GM12878 (cell line): ENCODE results near the gene NEK11. TPM values are rescaled to one million over a fixed set of nuclear protein-coding genes. Genes with fewer than 3 reads are reported as not detected.

Experiments used
- ATAC-seq: fragments of 200-7000 bp; cut with Tn5 transposase; 3 replicates; pipeline ENCODE4 v1.9.1; 2020; ENCODE audit warnings: mild to moderate bottlenecking, moderate library complexity
- BruUV-seq: library from RNA; stranded (reverse); fragments of 400-500 nt; replicated peaks from 2 replicates; lab custom pipeline; 2021; lab: Mats Ljungman, UMichigan
- CTCF ChIA-PET: fragments of 300-600 bp; sonication (Branson Sonifier 250); formaldehyde crosslinking; extraction: SDS; loops from one replicate; lab custom pipeline; 2021; ENCODE audit warnings: inconsistent platforms; lab: Yijun Ruan, JAX
- POLR2A ChIA-PET: fragments of 350-600 bp; formaldehyde crosslinking; extraction: SDS; loops from one replicate; lab custom pipeline; 2021; ENCODE audit warnings: inconsistent platforms; lab: Charles Lee
- RAD21 ChIA-PET: fragments of 300-600 bp; sonication (Branson Sonifier 250); formaldehyde crosslinking; loops from one replicate; lab custom pipeline; 2023; ENCODE audit warnings: antibody characterized with exemption; ENCODE audit not compliant: unreplicated experiment; lab: Charles Lee
- SMC1A ChIA-PET: fragments of 300-600 bp; sonication (Branson Sonifier 250); formaldehyde crosslinking; loops from one replicate; lab custom pipeline; 2023; ENCODE audit not compliant: unreplicated experiment, uncharacterized antibody; lab: Charles Lee
- DNase-seq: peaks from one replicate; pipeline ENCODE4 v3.0.0-alpha.2; 2011; ENCODE audit warnings: low read depth, low spot score
- FAIRE-seq: peaks from 3 replicates; lab custom pipeline; 2011; peaks lifted over from hg19 to GRCh38; lab: Jason Lieb, UNC
- H2AFZ ChIP-seq: 2 replicates; pipeline ENCODE4 v1.6.0; 2011; ENCODE audit warnings: low read depth, low read length, control low read depth; ENCODE audit not compliant: control insufficient read depth
- H3K27ac ChIP-seq: 2 replicates; pipeline ENCODE4 v1.5.1; 2011; ENCODE audit warnings: control low read depth; ENCODE audit not compliant: control insufficient read depth, insufficient read depth
- H3K27me3 ChIP-seq, 2 experiments: replicated peaks in 1 of 2; 2 replicates each; pipeline versions ENCODE4 v1.6.0 to v1.6.1; 2011; ENCODE audit warnings: low read length in 1 of 2; ENCODE audit not compliant: control insufficient read depth in 2 of 2, insufficient read depth in 2 of 2
- H3K36me3 ChIP-seq, 2 experiments: 2 replicates each; pipeline ENCODE4 v1.5.1; 2011; ENCODE audit warnings: low read length in 1 of 2; ENCODE audit not compliant: control insufficient read depth in 2 of 2, insufficient read depth in 2 of 2
- H3K4me1 ChIP-seq: 2 replicates; pipeline ENCODE4 v1.6.1; 2011; ENCODE audit warnings: mild to moderate bottlenecking, low read length, moderate library complexity, mixed read lengths; ENCODE audit not compliant: control insufficient read depth, insufficient read depth
- H3K4me2 ChIP-seq: 2 replicates; pipeline ENCODE4 v1.6.0; 2011; ENCODE audit warnings: control low read depth; ENCODE audit not compliant: control insufficient read depth, insufficient read depth
- H3K4me3 ChIP-seq: fragments of 200-600 bp; sonication (generic); 2 replicates; pipeline ENCODE4 v1.5.1; 2016
- H3K79me2 ChIP-seq: 2 replicates; pipeline ENCODE4 v1.6.0; 2011; ENCODE audit warnings: low read length; ENCODE audit not compliant: control insufficient read depth, insufficient read depth
- H3K9ac ChIP-seq: 2 replicates; pipeline ENCODE4 v1.8.0; 2011; ENCODE audit warnings: low read length, control low read depth, mixed read lengths; ENCODE audit not compliant: control insufficient read depth, insufficient read depth
- H3K9me3 ChIP-seq: replicated peaks from 3 replicates; pipeline ENCODE4 v1.5.1; 2011; ENCODE audit warnings: mild to moderate bottlenecking, low read length; ENCODE audit not compliant: control insufficient read depth, insufficient read depth
- H4K20me1 ChIP-seq: 2 replicates; pipeline ENCODE4 v1.6.0; 2011; ENCODE audit not compliant: control insufficient read depth, insufficient read depth
- FOXK2 ChIP-seq: fragments of 450-650 bp; IDR thresholded peaks from 2 replicates; pipeline ENCODE4 v1.6.1; 2017; ENCODE audit warnings: mild to moderate bottlenecking, moderate library complexity
- NFYB ChIP-seq: IDR thresholded peaks from 2 replicates; pipeline ENCODE4 v1.6.1; 2011; ENCODE audit warnings: low read depth, mild to moderate bottlenecking, low read length, improper control_type of control experiment, moderate library complexity; ENCODE audit not compliant: insufficient read depth
- NKRF ChIP-seq: fragments of 450-650 bp; conservative IDR thresholded peaks from 2 replicates; pipeline ENCODE4 v1.6.1; 2017; ENCODE audit warnings: mild to moderate bottlenecking, moderate library complexity
- NR2C1 ChIP-seq: fragments of 450-650 bp; IDR thresholded peaks from 2 replicates; pipeline ENCODE4 v1.6.1; 2017; ENCODE audit warnings: antibody characterized with exemption, mild to moderate bottlenecking, moderate library complexity
- in situ Hi-C: fragments of 300-500 bp; cut with MboI; formaldehyde crosslinking; loops from 9 replicates; pipeline ENCODE4 v1.14.3; 2018; ENCODE audit warnings: mixed read lengths
- intact Hi-C: fragments of 100-400 bp; cut with micrococcal nuclease; formaldehyde crosslinking; loops from one replicate; pipeline ENCODE4 v1.14.2; 2022; ENCODE audit not compliant: unreplicated experiment
- polyA plus RNA-seq, 11 experiments: library from polyadenylated mRNA; depleted of rRNA in 4 of 11; unstranded in 6 of 11; stranded (reverse) in 5 of 11; fragments of >200 nt; fragmentation: Nextera tagmentation in 4 of 11; fragmentation: Illumina TruSeq in 1 of 11; extraction: Ambion mirVana in 4 of 11; extraction: Trizol in 1 of 11; gene quantifications; 1 replicate in 1 of 11; 2 replicates in 10 of 11; pipeline versions ENCODE4 v1.2.1 to v1.2.3, GENCODE V29; 2011 to 2016; ENCODE audit warnings: inconsistent platforms in 2 of 11, missing spikeins in 2 of 11, low read depth in 1 of 11
- total RNA-seq, 4 experiments: library from RNA; depleted of rRNA in 3 of 4; stranded (reverse); fragments of >200 nt in 3 of 4; fragmentation: Illumina TruSeq in 1 of 4; extraction: Trizol in 1 of 4; gene quantifications; 2 replicates each; pipeline versions ENCODE4 v1.2.1 to v1.2.3, GENCODE V29; 2013 to 2021
- TF ChIP-seq, protein P1 (sequence below): fragments of 450-650 bp; IDR thresholded peaks from 2 replicates; pipeline ENCODE4 v1.6.1; 2016; ENCODE audit warnings: mild to moderate bottlenecking

Gene NEK11
- total and polyA plus RNA-seq, 10 of the 15 experiments (the other 5 are each of a cell fraction or from before 2014, with no cell fraction given) = 0.05 to 0.94 (median 0.36) TPM; not detected in 1

DNA sequence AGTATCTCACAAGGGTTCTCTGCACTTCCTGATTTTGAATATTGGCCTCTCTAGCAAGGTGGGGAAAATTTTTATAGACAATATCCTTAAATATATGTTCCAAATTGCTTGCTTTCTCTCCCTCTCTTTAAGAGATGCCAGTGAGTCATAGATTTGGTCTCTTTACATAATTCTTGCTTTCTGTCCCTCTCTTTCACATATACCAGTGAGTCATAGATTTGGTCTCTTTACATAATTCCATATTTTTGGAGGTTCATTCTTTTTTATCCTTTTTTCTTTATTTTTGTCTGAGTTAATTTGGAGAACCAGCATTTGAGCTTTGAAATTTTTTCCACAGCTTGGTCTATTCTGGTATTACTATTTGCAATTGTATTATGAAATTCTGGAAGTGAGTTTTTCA lies 277.2 kb downstream of the NEK11 start:
- intact Hi-C loops (no loop called here), in situ Hi-C loops (no loop called here)
- TF ChIP-seq NR2C1 (no peak), NFYB (no peak), FOXK2 (no peak), NKRF (no peak)
- TF ChIP-seq, protein P1, sequence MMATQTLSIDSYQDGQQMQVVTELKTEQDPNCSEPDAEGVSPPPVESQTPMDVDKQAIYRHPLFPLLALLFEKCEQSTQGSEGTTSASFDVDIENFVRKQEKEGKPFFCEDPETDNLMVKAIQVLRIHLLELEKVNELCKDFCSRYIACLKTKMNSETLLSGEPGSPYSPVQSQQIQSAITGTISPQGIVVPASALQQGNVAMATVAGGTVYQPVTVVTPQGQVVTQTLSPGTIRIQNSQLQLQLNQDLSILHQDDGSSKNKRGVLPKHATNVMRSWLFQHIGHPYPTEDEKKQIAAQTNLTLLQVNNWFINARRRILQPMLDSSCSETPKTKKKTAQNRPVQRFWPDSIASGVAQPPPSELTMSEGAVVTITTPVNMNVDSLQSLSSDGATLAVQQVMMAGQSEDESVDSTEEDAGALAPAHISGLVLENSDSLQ = no peak
- Histone ChIP-seq H3K4me2 (no peak overlapping the region), H3K9ac (no peak overlapping the region), H3K36me3 (no peaks in the 10 kb centered on the region), H3K9me3 (no peaks in the 10 kb centered on the region), H4K20me1 (no peaks in the 10 kb centered on the region), H3K27me3 (no peaks in the 10 kb centered on the region), H3K27ac (no peak overlapping the region), H3K4me1 (no peaks in the 10 kb centered on the region), H2AFZ (no peak overlapping the region), H3K79me2 (no peaks in the 10 kb centered on the region), H3K4me3 (no peak overlapping the region)
- RAD21 ChIA-PET = no interaction called here
- SMC1A ChIA-PET = no interaction called here
- FAIRE-seq (no peak), ATAC-seq (no peak), DNase-seq (no peak)
- BruUV-seq = no TSS peak
- POLR2A ChIA-PET = no interaction called here
- CTCF ChIA-PET = interaction anchor here (1.6 kb wide), 1 partner anchor 11 kb away, joined by 3 read pairs; no protein-coding TSS in a partner anchor
